ENCODE measurements around the gene ZNF141. TPM values are rescaled to one million over a fixed set of nuclear protein-coding genes. Genes with fewer than 3 reads are reported as not detected.

Gene ZNF141
- total RNA-seq, 2 donors from 2014 or later = 17.2 to 32.2 TPM

- 76% methylated on average over 2 of the region's 2 CpGs for WGBS
- Histone ChIP-seq H3K4me3 (no peak overlapping the region), H3K36me3 (peaks cover 0 to 9% of the 10 kb centered on the region in 2 donors), H3K4me1 (replicated peaks) (no peaks in the 10 kb centered on the region), H3K27me3 (replicated peaks; ENCODE audit: insufficient read depth) (no peaks in the 10 kb centered on the region), H3K27ac (no peak overlapping the region), H3K9me3 (peaks cover 15% of the 10 kb centered on the region)
- intact Hi-C loops (cut with DNase I) = no loop called here
- DNase-seq (ENCODE audit: low spot score) = no peak
- TF ChIP-seq, protein P1, sequence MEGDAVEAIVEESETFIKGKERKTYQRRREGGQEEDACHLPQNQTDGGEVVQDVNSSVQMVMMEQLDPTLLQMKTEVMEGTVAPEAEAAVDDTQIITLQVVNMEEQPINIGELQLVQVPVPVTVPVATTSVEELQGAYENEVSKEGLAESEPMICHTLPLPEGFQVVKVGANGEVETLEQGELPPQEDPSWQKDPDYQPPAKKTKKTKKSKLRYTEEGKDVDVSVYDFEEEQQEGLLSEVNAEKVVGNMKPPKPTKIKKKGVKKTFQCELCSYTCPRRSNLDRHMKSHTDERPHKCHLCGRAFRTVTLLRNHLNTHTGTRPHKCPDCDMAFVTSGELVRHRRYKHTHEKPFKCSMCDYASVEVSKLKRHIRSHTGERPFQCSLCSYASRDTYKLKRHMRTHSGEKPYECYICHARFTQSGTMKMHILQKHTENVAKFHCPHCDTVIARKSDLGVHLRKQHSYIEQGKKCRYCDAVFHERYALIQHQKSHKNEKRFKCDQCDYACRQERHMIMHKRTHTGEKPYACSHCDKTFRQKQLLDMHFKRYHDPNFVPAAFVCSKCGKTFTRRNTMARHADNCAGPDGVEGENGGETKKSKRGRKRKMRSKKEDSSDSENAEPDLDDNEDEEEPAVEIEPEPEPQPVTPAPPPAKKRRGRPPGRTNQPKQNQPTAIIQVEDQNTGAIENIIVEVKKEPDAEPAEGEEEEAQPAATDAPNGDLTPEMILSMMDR (IDR thresholded peaks at IDR 0.05) = no peak
- TF ChIP-seq POLR2A (IDR thresholded peaks at IDR 0.05) (no peak), POLR2AphosphoS5 (IDR thresholded peaks at IDR 0.05) (no peak)
Measured at GRCh38 chr4:422587-422986, 85.0 kb downstream of the ZNF141 start.

MicroRNAs encoded within 50 kb of the gene (microRNA counts, 767-probe panel; counts per million panel counts)
- 0 to 431 counts per million in 2 donors for microRNA hsa-miR-571

Small RNAs within 50 kb of the gene (microRNA-seq; reads per million reads assigned to microRNA genes)
- gene MIR571 = not detected

Small RNAs within 50 kb of the gene (small RNA-seq; reads per million reads assigned to genes)
- gene AC079140.2 (0 to 0.40 reads per million in 2 donors), gene MIR571 (0 reads per million in 2 donors), gene ZNF519P4 (0 reads per million in 2 donors)

Other genes with a start within 250 kb of the ZNF141 start
- gene ZNF718, start 213.3 kb upstream of the ZNF141 start, total RNA-seq = 10 to 100 TPM; 13.0 to 13.7 TPM
- 1 to 10 TPM in 1 of 2 donors, under 1 TPM in 1; 0.14 to 2.3 TPM for gene ZNF732, start 32.3 kb upstream of the ZNF141 start, total RNA-seq
- gene ZNF721, start 161.3 kb downstream of the ZNF141 start, total RNA-seq = 10 to 100 TPM; 18.4 to 28.2 TPM
- 10 to 100 TPM; 42.8 to 73.3 TPM for gene PIGG, start 161.4 kb downstream of the ZNF141 start, total RNA-seq
- under 1 TPM in 1 of 2 donors, not detected in 1; 0.91 TPM for gene TMEM271, start 238.5 kb downstream of the ZNF141 start, total RNA-seq

Measured in prostate gland (tissue), 2 donors.